ENCODE results near the gene TMEM184C. TPM values are rescaled to one million over a fixed set of nuclear protein-coding genes. Genes with fewer than 3 reads are reported as not detected.

The TMEM184C gene
- total and polyA plus RNA-seq, 3 donors from 2014 or later, result 22.7 to 33.9 (median 33.4) TPM

- 95 to 97% methylated on average over 5 of the region's 5 CpGs for WGBS, 2 donors
- no peak overlapping the region for H3K4me3 ChIP-seq
- no peak for TF ChIP-seq CTCF (IDR thresholded peaks at IDR 0.05)
- TF ChIP-seq POLR2A (IDR thresholded peaks at IDR 0.05), result no peak
- intact Hi-C loops (cut with DNase I; ENCODE audit: low total_unique reads), result no loop called here
- no peak overlapping the region for H3K27ac ChIP-seq
- H3K36me3 ChIP-seq (ENCODE audit: low read depth, missing control alignments), result no peaks in the 10 kb centered on the region
- no peak for DNase-seq
- no peaks in the 10 kb centered on the region for H3K9me3 ChIP-seq
- H3K4me1 ChIP-seq, result no peaks in the 10 kb centered on the region
- no peaks in the 10 kb centered on the region for H3K27me3 ChIP-seq
These were observed 92.8 kb downstream of the TMEM184C start for GRCh38 chr4:147709999-147710398.

GRCh38 chr4:147714575-147715401, 97.6 kb downstream of the TMEM184C start:
- no peak for TF ChIP-seq POLR2A (IDR thresholded peaks at IDR 0.05)
- TF ChIP-seq CTCF (IDR thresholded peaks at IDR 0.05), result no peak
- H3K4me1 ChIP-seq, result peaks cover 5% of the 10 kb centered on the region
- no peaks in the 10 kb centered on the region for H3K36me3 ChIP-seq (ENCODE audit: low read depth, missing control alignments)
- H3K27me3 ChIP-seq, result no peaks in the 10 kb centered on the region
- 94% methylated on average over 8 of the region's 8 CpGs for WGBS, 2 donors
- no peaks in the 10 kb centered on the region for H3K9me3 ChIP-seq
- H3K4me3 ChIP-seq, result no peak overlapping the region
- no peak overlapping the region for H3K27ac ChIP-seq
- no peak for DNase-seq
- intact Hi-C loops (cut with DNase I; ENCODE audit: low total_unique reads), result no loop called here

- DNase-seq, result no peak
- Histone ChIP-seq H3K9me3 (no peaks in the 10 kb centered on the region), H3K4me3 (no peak overlapping the region), H3K27ac (peak overlapping the region in 1 of 2 donors; percentile 39), H3K4me1 (peaks cover 5% of the 10 kb centered on the region), H3K36me3 (ENCODE audit: low read depth, missing control alignments) (no peaks in the 10 kb centered on the region), H3K27me3 (no peaks in the 10 kb centered on the region)
- 31 to 48% methylated on average over 1 of the region's 1 CpG for WGBS, 2 donors
- no peak for TF ChIP-seq CTCF (IDR thresholded peaks at IDR 0.05)
- no peak for TF ChIP-seq POLR2A (IDR thresholded peaks at IDR 0.05)
- intact Hi-C loops (cut with DNase I; ENCODE audit: low total_unique reads), result no loop called here
These were observed 100.7 kb downstream of the TMEM184C start for GRCh38 chr4:147717878-147718277.

Other genes with a start within 250 kb of the TMEM184C start
- gene EDNRA, start 136.3 kb upstream of the TMEM184C start, total RNA-seq, result 10 to 100 TPM in 1 of 2 donors, 1 to 10 TPM in 1; 9.4 to 12.3 TPM
- 14.1 TPM for gene EDNRA, start 136.3 kb upstream of the TMEM184C start, polyA plus RNA-seq (ENCODE audit: insufficient read depth, low read depth, low replicate concordance)
- gene PRMT9, start 66.8 kb downstream of the TMEM184C start, total RNA-seq, result 10 to 100 TPM; 22.7 to 24.6 TPM
- 27.5 TPM for gene PRMT9, start 66.8 kb downstream of the TMEM184C start, polyA plus RNA-seq (ENCODE audit: insufficient read depth, low read depth, low replicate concordance)
- 100 to 1,000 TPM in 1 of 2 donors, 10 to 100 TPM in 1; 83.5 to 108 TPM for gene ARHGAP10, start 114.7 kb downstream of the TMEM184C start, total RNA-seq
- gene ARHGAP10, start 114.7 kb downstream of the TMEM184C start, polyA plus RNA-seq (ENCODE audit: insufficient read depth, low read depth, low replicate concordance), result 17.4 TPM